ENCODE data around the gene PABPC3. TPM values are rescaled to one million over a fixed set of nuclear protein-coding genes. Genes with fewer than 3 reads are reported as not detected.

PABPC3 gene
- total RNA-seq (2021) (0.24 TPM in 1 of 2 replicates, not detected in the other), Bru-seq, nascent RNA (percentile 15 among the genes with signal in this experiment), BruChase-seq, experiment 1, labeled RNA remaining after a 2-hour chase (not detected), BruChase-seq, experiment 2, labeled RNA remaining after a 6-hour chase (percentile 33 among the genes with signal in this experiment)
- long read RNA-seq = 0 reads

- Histone ChIP-seq H3K4me1 (ENCODE audit: insufficient read depth, low read length, poor library complexity, severe bottlenecking) (no peaks in the 10 kb centered on the region), H3K36me3 (ENCODE audit: insufficient read depth, low read length, poor library complexity, severe bottlenecking) (no peaks in the 10 kb centered on the region), H3K9me3 (ENCODE audit: low read depth, low read length, poor library complexity, severe bottlenecking) (no peaks in the 10 kb centered on the region), H3K27ac (ENCODE audit: low read depth, low read length, poor library complexity, severe bottlenecking) (no peak within 1 kb of the TSS), H3K27me3 (replicated peaks; ENCODE audit: insufficient read depth, low read depth, low read length, poor library complexity) (no peaks in the 10 kb centered on the region), H3K4me3 (ENCODE audit: low read depth, low read length, poor library complexity, severe bottlenecking) (no peak within 1 kb of the TSS)
- BruUV-seq (replicated peaks) = no TSS peak
- CTCF ChIA-PET = no interaction called here
- no peak for DNase-seq (ENCODE audit: low spot score)
- POLR2A ChIA-PET (ENCODE audit: low non-redundant PET) = no interaction called here
- TF ChIP-seq EZH2 (IDR thresholded peaks at IDR 0.05; ENCODE audit: borderline replicate concordance, low read depth, low read length, poor library complexity, severe bottlenecking) (no peak), CTCF (conservative IDR thresholded peaks at IDR 0.05; ENCODE audit: low read depth, low read length) (no peak)
- intact Hi-C loops (cut with micrococcal nuclease; ENCODE audit: unreplicated experiment) = no loop called here
These were observed at the start of gene PABPC3 for GRCh38 chr13:25095851-25096453. Gene PABPC3 (plus strand): TSS chr13:25096136. CDS start chr13:25096199, 63 bp downstream.

GRCh38 chr13:25046274-25046984, 49.5 kb upstream of the PABPC3 start:
- Histone ChIP-seq H3K9me3 (ENCODE audit: low read depth, low read length, poor library complexity, severe bottlenecking) (no peaks in the 10 kb centered on the region), H3K4me3 (ENCODE audit: low read depth, low read length, poor library complexity, severe bottlenecking) (peak overlapping the region; percentile 56), H3K27ac (ENCODE audit: low read depth, low read length, poor library complexity, severe bottlenecking) (no peak overlapping the region), H3K27me3 (replicated peaks; ENCODE audit: insufficient read depth, low read depth, low read length, poor library complexity) (peaks cover 20% of the 10 kb centered on the region), H3K4me1 (ENCODE audit: insufficient read depth, low read length, poor library complexity, severe bottlenecking) (no peaks in the 10 kb centered on the region), H3K36me3 (ENCODE audit: insufficient read depth, low read length, poor library complexity, severe bottlenecking) (no peaks in the 10 kb centered on the region)
- intact Hi-C loops (cut with micrococcal nuclease; ENCODE audit: unreplicated experiment) = no loop called here
- BruUV-seq (replicated peaks) = no TSS peak
- DNase-seq (ENCODE audit: low spot score) = peak; percentile 29
- ChIA-PET POLR2A (ENCODE audit: low non-redundant PET) (no interaction called here), CTCF (interaction anchor here (0.6 to 1.0 kb wide), 3 partner anchors 9 to 57 kb away, joined by 3 read pairs; no protein-coding TSS in a partner anchor)
- TF ChIP-seq CTCF (conservative IDR thresholded peaks at IDR 0.05; ENCODE audit: low read depth, low read length) (no peak), EZH2 (IDR thresholded peaks at IDR 0.05; ENCODE audit: borderline replicate concordance, low read depth, low read length, poor library complexity, severe bottlenecking) (no peak)

- TF ChIP-seq CTCF (conservative IDR thresholded peaks at IDR 0.05; ENCODE audit: low read depth, low read length) (no peak), EZH2 (IDR thresholded peaks at IDR 0.05; ENCODE audit: borderline replicate concordance, low read depth, low read length, poor library complexity, severe bottlenecking) (no peak)
- no peaks in the 10 kb centered on the region for H3K4me1 ChIP-seq (ENCODE audit: insufficient read depth, low read length, poor library complexity, severe bottlenecking)
- peak overlapping the region; percentile 56 for H3K4me3 ChIP-seq (ENCODE audit: low read depth, low read length, poor library complexity, severe bottlenecking)
- no peak overlapping the region for H3K27ac ChIP-seq (ENCODE audit: low read depth, low read length, poor library complexity, severe bottlenecking)
- no TSS peak for BruUV-seq (replicated peaks)
- DNase-seq (ENCODE audit: low spot score) = peak; percentile 56
- H3K27me3 ChIP-seq (replicated peaks; ENCODE audit: insufficient read depth, low read depth, low read length, poor library complexity) = peaks cover 20% of the 10 kb centered on the region
- intact Hi-C loops (cut with micrococcal nuclease; ENCODE audit: unreplicated experiment) = no loop called here
- ChIA-PET CTCF (interaction anchor here (0.6 to 1.0 kb wide), 3 partner anchors 10 to 56 kb away, joined by 3 read pairs; no protein-coding TSS in a partner anchor), POLR2A (ENCODE audit: low non-redundant PET) (no interaction called here)
- no peaks in the 10 kb centered on the region for H3K36me3 ChIP-seq (ENCODE audit: insufficient read depth, low read length, poor library complexity, severe bottlenecking)
- no peaks in the 10 kb centered on the region for H3K9me3 ChIP-seq (ENCODE audit: low read depth, low read length, poor library complexity, severe bottlenecking)
These were observed 48.9 kb upstream of the PABPC3 start for GRCh38 chr13:25046985-25047511.
